ENCODE results near the gene IFI30.

DNA sequence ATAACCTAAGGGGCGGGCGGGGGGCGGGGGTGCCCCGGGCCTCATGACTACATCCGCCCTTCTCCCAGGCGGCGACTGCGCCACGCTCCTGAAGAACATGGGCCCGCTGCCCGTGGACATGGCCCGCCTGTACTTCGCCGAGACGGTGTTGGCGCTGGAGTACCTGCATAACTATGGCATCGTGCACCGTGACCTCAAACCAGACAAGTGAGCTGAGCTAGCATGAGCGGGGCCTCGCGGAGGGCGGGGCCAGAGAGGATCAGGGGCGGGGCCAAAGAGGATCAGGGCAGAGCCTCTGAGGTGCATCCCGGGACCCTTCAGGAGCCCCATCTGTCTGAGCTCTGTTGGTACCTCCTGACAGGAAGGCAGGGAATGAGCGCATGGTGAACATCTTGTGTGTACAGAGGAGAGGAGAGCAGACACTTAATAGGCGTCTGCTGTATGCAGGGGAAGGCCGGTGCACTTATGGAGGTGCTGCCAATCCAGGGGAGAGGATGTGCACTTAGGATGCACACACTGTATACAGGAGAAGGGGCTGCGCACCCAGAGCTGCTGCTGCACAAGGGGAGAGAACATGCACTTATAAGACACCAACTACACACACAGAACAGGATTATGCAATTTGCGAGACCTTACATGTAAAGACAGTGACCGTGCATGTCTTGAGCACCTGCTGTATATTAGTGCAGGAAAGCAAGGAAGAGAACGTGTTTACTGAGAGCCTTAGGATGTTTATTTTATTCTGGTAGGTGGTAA, 41.6 kb upstream of the IFI30 start:
- no peak for TF ChIP-seq EZH2 (IDR thresholded peaks at IDR 0.05; ENCODE audit: insufficient read depth, poor library complexity, severe bottlenecking)
- TF ChIP-seq EZH2phosphoT487 (IDR thresholded peaks at IDR 0.05; ENCODE audit: insufficient read depth, low read depth) = no peak
